A673 (cell line): Measurements from ENCODE around the gene KYNU. TPM values are rescaled to one million over a fixed set of nuclear protein-coding genes. Genes with fewer than 3 reads are reported as not detected.

ENCODE experiments used
- BruUV-seq: library from RNA; stranded (reverse); fragments of 400-500 nt; replicated peaks from 2 replicates; lab custom pipeline; 2021; lab: Mats Ljungman, UMichigan
- CTCF ChIA-PET: fragments of 300-600 bp; sonication (Branson Sonifier 250); formaldehyde crosslinking; loops from one replicate; lab custom pipeline; 2022; ENCODE audit warnings: antibody characterized with exemption; lab: Charles Lee
- POLR2A ChIA-PET: fragments of 300-600 bp; sonication (Branson Sonifier 250); formaldehyde crosslinking; loops from one replicate; lab custom pipeline; 2022; ENCODE audit warnings: antibody characterized with exemption; ENCODE audit not compliant: low non-redundant PET; lab: Charles Lee
- DNase-seq: peaks from one replicate; pipeline ENCODE4 v3.0.0-alpha.2; 2015; ENCODE audit warnings: low spot score
- H3K27ac ChIP-seq: fragments of 200-600 bp; sonication (generic); 2 replicates; pipeline ENCODE4 v1.5.1; 2016; ENCODE audit warnings: mixed run types, low read depth, mild to moderate bottlenecking, mixed read lengths, antibody characterized with exemption, low read length; ENCODE audit not compliant: poor library complexity, severe bottlenecking
- H3K27me3 ChIP-seq: fragments of 200-600 bp; sonication (generic); replicated peaks from 2 replicates; pipeline ENCODE4 v1.6.1; 2017; ENCODE audit warnings: mixed run types, low read depth, mild to moderate bottlenecking, mixed read lengths, antibody characterized with exemption, low read length; ENCODE audit not compliant: insufficient read depth, poor library complexity
- H3K36me3 ChIP-seq: fragments of 200-600 bp; sonication (generic); 2 replicates; pipeline ENCODE4 v1.6.1; 2016; ENCODE audit warnings: mixed run types, mild to moderate bottlenecking, mixed read lengths, antibody characterized with exemption, low read length; ENCODE audit not compliant: insufficient read depth, poor library complexity, severe bottlenecking
- H3K4me1 ChIP-seq: fragments of 200-600 bp; sonication (generic); 2 replicates; pipeline ENCODE4 v1.6.1; 2017; ENCODE audit warnings: mixed run types, mild to moderate bottlenecking, mixed read lengths, antibody characterized with exemption, low read length; ENCODE audit not compliant: insufficient read depth, poor library complexity, severe bottlenecking
- H3K4me3 ChIP-seq: fragments of 200-600 bp; sonication (generic); 2 replicates; pipeline ENCODE4 v1.5.1; 2016; ENCODE audit warnings: low read depth, mixed run types, mild to moderate bottlenecking, mixed read lengths, low read length; ENCODE audit not compliant: poor library complexity, severe bottlenecking
- H3K9me3 ChIP-seq: fragments of 200-600 bp; sonication (generic); 2 replicates; pipeline ENCODE4 v1.6.1; 2016; ENCODE audit warnings: mixed run types, low read depth, mild to moderate bottlenecking, mixed read lengths, antibody characterized with exemption, low read length; ENCODE audit not compliant: poor library complexity, severe bottlenecking
- CTCF ChIP-seq: fragments of 300-800, 200-600 bp; sonication (generic); conservative IDR thresholded peaks from 2 replicates; pipeline ENCODE4 v1.5.1; 2017; ENCODE audit warnings: low read depth, mild to moderate bottlenecking, antibody characterized with exemption, low read length, moderate library complexity, mixed read lengths
- EZH2 ChIP-seq: fragments of 200-600 bp; sonication (generic); IDR thresholded peaks from 2 replicates; pipeline ENCODE4 v1.6.1; 2017; ENCODE audit warnings: borderline replicate concordance, low read depth, mild to moderate bottlenecking, mixed read lengths, antibody characterized with exemption, low read length; ENCODE audit not compliant: poor library complexity, severe bottlenecking
- intact Hi-C: fragments of 100-400 bp; cut with micrococcal nuclease; formaldehyde crosslinking; loops from one replicate; pipeline ENCODE4 v1.10.0; 2022; ENCODE audit not compliant: unreplicated experiment
- total RNA-seq: library from RNA; stranded (reverse); gene quantifications from 2 replicates; pipeline ENCODE4 v1.2.3, GENCODE V29; 2021

The KYNU gene
- total RNA-seq, 1 experiment from 2014 or later, result 2.5 TPM

DNA sequence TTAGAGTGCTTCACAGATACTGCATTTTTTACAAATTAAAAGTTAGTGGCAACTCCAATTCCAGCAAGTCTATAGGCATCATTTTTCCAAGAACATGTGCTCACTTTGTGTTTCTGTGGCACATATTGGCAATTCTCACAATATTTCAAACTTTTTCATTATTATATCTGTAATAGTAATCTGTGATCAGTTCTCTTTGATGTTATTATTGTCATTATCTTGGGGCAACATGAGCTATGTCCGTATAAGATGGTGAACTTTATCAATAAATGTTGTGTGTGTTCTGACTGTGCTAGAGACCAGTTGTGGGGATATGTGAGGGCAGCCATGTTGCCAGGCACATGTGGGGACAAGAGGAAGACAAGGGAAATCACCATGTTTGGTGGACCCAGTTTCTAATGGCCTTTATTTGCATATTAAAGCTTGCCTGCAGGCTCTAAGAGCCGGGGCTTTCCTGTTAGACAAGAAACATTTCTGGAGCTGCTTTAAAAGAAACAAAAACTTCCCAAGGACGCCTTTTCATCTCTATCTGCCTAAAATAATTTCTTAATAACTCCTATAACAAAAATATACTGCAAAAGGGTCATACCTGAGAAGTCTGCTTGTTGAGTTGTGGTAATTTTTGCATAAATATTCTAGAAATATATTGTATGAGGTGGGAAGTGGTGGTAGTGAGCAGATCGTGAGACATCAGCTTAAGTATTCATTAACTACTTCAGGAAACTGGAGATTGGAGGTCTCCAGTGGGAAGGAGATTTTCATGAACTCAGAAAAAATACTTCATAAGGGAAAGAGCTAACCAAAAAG is 37.2 kb downstream of the KYNU start:
- Histone ChIP-seq H3K4me1 (no peaks in the 10 kb centered on the region), H3K36me3 (no peaks in the 10 kb centered on the region), H3K27me3 (no peaks in the 10 kb centered on the region), H3K4me3 (no peak overlapping the region), H3K9me3 (no peaks in the 10 kb centered on the region), H3K27ac (no peak overlapping the region)
- DNase-seq, result no peak
- POLR2A ChIA-PET, result interaction anchor here (0.6 kb wide), 1 partner anchor 106 kb away, joined by 4 read pairs; no protein-coding TSS in a partner anchor
- intact Hi-C loops, result no loop called here
- CTCF ChIA-PET, result no interaction called here
- no peak for TF ChIP-seq EZH2
- TF ChIP-seq CTCF, result no peak
- BruUV-seq, result no TSS peak

GRCh38 chr2:142915502-142915901 is 38.0 kb downstream of the KYNU start:
- Histone ChIP-seq H3K36me3 (no peaks in the 10 kb centered on the region), H3K9me3 (no peaks in the 10 kb centered on the region), H3K27ac (no peak overlapping the region), H3K27me3 (no peaks in the 10 kb centered on the region), H3K4me1 (no peaks in the 10 kb centered on the region), H3K4me3 (no peak overlapping the region)
- intact Hi-C loops, result no loop called here
- DNase-seq, result no peak
- BruUV-seq, result no TSS peak
- ChIA-PET POLR2A (interaction anchor here (0.6 kb wide), 1 partner anchor 105 kb away, joined by 4 read pairs; no protein-coding TSS in a partner anchor), CTCF (no interaction called here)
- TF ChIP-seq EZH2 (no peak), CTCF (no peak)

- DNase-seq, result no peak
- TF ChIP-seq EZH2 (no peak), CTCF (no peak)
- POLR2A ChIA-PET, result no interaction called here
- intact Hi-C loops, result no loop called here
- no peak overlapping the region for H3K27ac ChIP-seq
- no peaks in the 10 kb centered on the region for H3K36me3 ChIP-seq
- CTCF ChIA-PET, result no interaction called here
- no peaks in the 10 kb centered on the region for H3K27me3 ChIP-seq
- H3K4me3 ChIP-seq, result no peak overlapping the region
- H3K9me3 ChIP-seq, result no peaks in the 10 kb centered on the region
- BruUV-seq, result no TSS peak
- no peaks in the 10 kb centered on the region for H3K4me1 ChIP-seq
Measured at GRCh38 chr2:142918624-142919023, 41.2 kb downstream of the KYNU start.
